Esophagus squamous epithelium (tissue), 4 donors: ENCODE data around the gene ASPN.

Experiments
- POLR2A ChIP-seq, 4 donors: fragments of 450-650 bp; IDR thresholded peaks; one replicate each; pipeline ENCODE4 v1.6.1; 2017; ENCODE audit warnings: antibody characterized with exemption in 4 of 4, mild to moderate bottlenecking in 4 of 4, moderate library complexity in 3 of 4
- TF ChIP-seq, protein P1 (sequence below), 6 experiments: fragments of 450-650 bp in 4 of 6; fragments of 200-600 bp in 2 of 6; sonication (generic) in 2 of 6; IDR thresholded peaks; one replicate each; pipeline ENCODE4 v1.5.1; 2016 to 2019; ENCODE audit warnings: antibody characterized with exemption in 6 of 6, mild to moderate bottlenecking in 4 of 6, moderate library complexity in 4 of 6

- TF ChIP-seq POLR2A (IDR thresholded peaks at IDR 0.05), result no peak
- TF ChIP-seq, protein P1, sequence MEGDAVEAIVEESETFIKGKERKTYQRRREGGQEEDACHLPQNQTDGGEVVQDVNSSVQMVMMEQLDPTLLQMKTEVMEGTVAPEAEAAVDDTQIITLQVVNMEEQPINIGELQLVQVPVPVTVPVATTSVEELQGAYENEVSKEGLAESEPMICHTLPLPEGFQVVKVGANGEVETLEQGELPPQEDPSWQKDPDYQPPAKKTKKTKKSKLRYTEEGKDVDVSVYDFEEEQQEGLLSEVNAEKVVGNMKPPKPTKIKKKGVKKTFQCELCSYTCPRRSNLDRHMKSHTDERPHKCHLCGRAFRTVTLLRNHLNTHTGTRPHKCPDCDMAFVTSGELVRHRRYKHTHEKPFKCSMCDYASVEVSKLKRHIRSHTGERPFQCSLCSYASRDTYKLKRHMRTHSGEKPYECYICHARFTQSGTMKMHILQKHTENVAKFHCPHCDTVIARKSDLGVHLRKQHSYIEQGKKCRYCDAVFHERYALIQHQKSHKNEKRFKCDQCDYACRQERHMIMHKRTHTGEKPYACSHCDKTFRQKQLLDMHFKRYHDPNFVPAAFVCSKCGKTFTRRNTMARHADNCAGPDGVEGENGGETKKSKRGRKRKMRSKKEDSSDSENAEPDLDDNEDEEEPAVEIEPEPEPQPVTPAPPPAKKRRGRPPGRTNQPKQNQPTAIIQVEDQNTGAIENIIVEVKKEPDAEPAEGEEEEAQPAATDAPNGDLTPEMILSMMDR (IDR thresholded peaks at IDR 0.05), result no peak
Measured at GRCh38 chr9:92439921-92440750, 42.2 kb downstream of the ASPN start.
